ENCODE results near the gene DIAPH1.
A peak's percentile ranks its signal among the peaks of the same experiment; 100 is the strongest.

The DIAPH1 gene

GRCh38 chr5:141559461-141559860, 59.3 kb downstream of the DIAPH1 start:
- no peak for DNase-seq

- no peak for DNase-seq
Measured at GRCh38 chr5:141558150-141558549, 60.6 kb downstream of the DIAPH1 start.

- no peak for DNase-seq
Measured at GRCh38 chr5:141557681-141558136, 61.1 kb downstream of the DIAPH1 start.

GRCh38 chr5:141547921-141548320, 70.9 kb downstream of the DIAPH1 start:
- DNase-seq = no peak

GRCh38 chr5:141547488-141547887, 71.3 kb downstream of the DIAPH1 start:
- no peak for DNase-seq

GRCh38 chr5:141543053-141543452, 75.7 kb downstream of the DIAPH1 start:
- no peak for DNase-seq

GRCh38 chr5:141534492-141535213, 84.1 kb downstream of the DIAPH1 start:
- no peak for DNase-seq

GRCh38 chr5:141533897-141534296, 84.9 kb downstream of the DIAPH1 start:
- DNase-seq = no peak

- DNase-seq = no peak
Measured at GRCh38 chr5:141532726-141533125, 86.1 kb downstream of the DIAPH1 start.

- no peak for DNase-seq
Measured at GRCh38 chr5:141529873-141530272, 88.9 kb downstream of the DIAPH1 start.

- DNase-seq = no peak
Measured at GRCh38 chr5:141529002-141529401, 89.8 kb downstream of the DIAPH1 start.

- no peak for DNase-seq
Measured at GRCh38 chr5:141528291-141528984, 90.4 kb downstream of the DIAPH1 start.

GRCh38 chr5:141527426-141527825, 91.4 kb downstream of the DIAPH1 start:
- DNase-seq = no peak

- DNase-seq = no peak
Measured at GRCh38 chr5:141525653-141526052, 93.1 kb downstream of the DIAPH1 start.

GRCh38 chr5:141524604-141525597, 93.9 kb downstream of the DIAPH1 start:
- peak; percentile 77 for DNase-seq

GRCh38 chr5:141523991-141524390, 94.8 kb downstream of the DIAPH1 start:
- no peak for DNase-seq

GRCh38 chr5:141522301-141522700, 96.5 kb downstream of the DIAPH1 start:
- no peak for DNase-seq

- DNase-seq = no peak
Measured at GRCh38 chr5:141521244-141521781, 97.5 kb downstream of the DIAPH1 start.

- DNase-seq = no peak
Measured at GRCh38 chr5:141519605-141520565, 98.9 kb downstream of the DIAPH1 start.

- no peak for DNase-seq
Measured at GRCh38 chr5:141518618-141519015, 100.2 kb downstream of the DIAPH1 start.

GRCh38 chr5:141517880-141518617, 100.8 kb downstream of the DIAPH1 start:
- DNase-seq = no peak
